ENCODE data around the gene SPATA16. TPM values are rescaled to one million over a fixed set of nuclear protein-coding genes. Genes with fewer than 3 reads are reported as not detected.

The SPATA16 gene
- total and polyA plus RNA-seq, 4 donors = not detected

DNA sequence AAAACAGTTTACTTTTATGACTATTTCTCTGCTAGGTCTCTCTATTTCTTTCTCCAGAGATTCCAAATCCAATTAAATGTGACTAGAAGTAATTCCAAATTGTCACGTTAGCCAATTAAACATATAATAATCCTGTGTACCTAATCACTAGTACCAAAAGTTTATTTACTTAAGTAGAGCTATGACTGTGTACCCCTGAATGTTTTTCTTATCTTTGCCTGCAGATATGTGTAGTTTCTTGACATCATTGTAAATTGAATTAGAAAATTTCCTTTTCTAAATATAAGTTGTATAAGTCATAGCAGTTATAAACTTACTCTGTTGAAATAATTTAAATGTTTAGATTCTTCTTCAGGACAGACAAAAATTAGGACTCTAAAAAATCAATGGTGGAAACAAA is 163.3 kb downstream of the SPATA16 start:
- Histone ChIP-seq H3K27me3 (ENCODE audit: control insufficient read depth in 3 of 3, insufficient read depth in 3 of 3, low read length in 2 of 3) (no peaks in the 10 kb centered on the region), H3K27ac (ENCODE audit: low read depth in 1 of 2, low read length in 1 of 2) (no peak overlapping the region), H3K9me3 (ENCODE audit: control insufficient read depth in 4 of 4, insufficient read depth in 3 of 4, low read length in 3 of 4) (no peaks in the 10 kb centered on the region), H3K9ac (ENCODE audit: insufficient read depth in 1 of 2, low read length in 2 of 2) (no peak overlapping the region), H3K36me3 (ENCODE audit: control insufficient read depth in 4 of 4, insufficient read depth in 4 of 4, low read length in 4 of 4) (no peaks in the 10 kb centered on the region), H3K4me3 (no peak overlapping the region), H3K4me1 (ENCODE audit: control insufficient read depth in 5 of 5, insufficient read depth in 5 of 5, low read length in 5 of 5) (no peaks in the 10 kb centered on the region)
- TF ChIP-seq, protein P1, sequence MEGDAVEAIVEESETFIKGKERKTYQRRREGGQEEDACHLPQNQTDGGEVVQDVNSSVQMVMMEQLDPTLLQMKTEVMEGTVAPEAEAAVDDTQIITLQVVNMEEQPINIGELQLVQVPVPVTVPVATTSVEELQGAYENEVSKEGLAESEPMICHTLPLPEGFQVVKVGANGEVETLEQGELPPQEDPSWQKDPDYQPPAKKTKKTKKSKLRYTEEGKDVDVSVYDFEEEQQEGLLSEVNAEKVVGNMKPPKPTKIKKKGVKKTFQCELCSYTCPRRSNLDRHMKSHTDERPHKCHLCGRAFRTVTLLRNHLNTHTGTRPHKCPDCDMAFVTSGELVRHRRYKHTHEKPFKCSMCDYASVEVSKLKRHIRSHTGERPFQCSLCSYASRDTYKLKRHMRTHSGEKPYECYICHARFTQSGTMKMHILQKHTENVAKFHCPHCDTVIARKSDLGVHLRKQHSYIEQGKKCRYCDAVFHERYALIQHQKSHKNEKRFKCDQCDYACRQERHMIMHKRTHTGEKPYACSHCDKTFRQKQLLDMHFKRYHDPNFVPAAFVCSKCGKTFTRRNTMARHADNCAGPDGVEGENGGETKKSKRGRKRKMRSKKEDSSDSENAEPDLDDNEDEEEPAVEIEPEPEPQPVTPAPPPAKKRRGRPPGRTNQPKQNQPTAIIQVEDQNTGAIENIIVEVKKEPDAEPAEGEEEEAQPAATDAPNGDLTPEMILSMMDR (IDR thresholded peaks at IDR 0.05; ENCODE audit: control extremely low read depth, extremely low read depth) = no peak
- 63 to 92% methylated on average over 1 of the region's 1 CpG for WGBS, 2 donors
- ATAC-seq (ENCODE audit: insufficient read depth, low FRiP score) = no peak
- DNase-seq = no peak

DNA sequence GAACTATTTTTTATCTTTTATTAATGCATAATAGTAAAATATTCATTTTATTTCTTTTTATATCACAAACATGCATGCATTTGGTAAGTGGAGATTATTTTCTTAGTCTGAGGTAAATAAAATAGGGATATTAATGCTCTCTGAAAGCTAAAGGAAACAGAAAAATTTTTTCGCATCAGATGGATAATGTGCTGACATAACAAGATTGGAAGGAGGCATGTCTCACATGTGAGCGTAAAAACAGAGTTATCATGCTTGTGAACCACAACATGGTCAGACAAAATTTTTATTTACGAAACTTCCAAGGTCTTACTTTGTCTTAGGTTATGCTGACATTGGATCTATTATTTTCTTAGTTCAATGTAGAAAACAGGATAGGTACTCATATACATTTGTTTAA is 166.1 kb downstream of the SPATA16 start:
- Histone ChIP-seq H3K27me3 (ENCODE audit: control insufficient read depth in 3 of 3, insufficient read depth in 3 of 3, low read length in 2 of 3) (no peaks in the 10 kb centered on the region), H3K4me3 (no peak overlapping the region), H3K36me3 (ENCODE audit: control insufficient read depth in 4 of 4, insufficient read depth in 4 of 4, low read length in 4 of 4) (no peaks in the 10 kb centered on the region), H3K9me3 (ENCODE audit: control insufficient read depth in 4 of 4, insufficient read depth in 3 of 4, low read length in 3 of 4) (no peaks in the 10 kb centered on the region), H3K27ac (ENCODE audit: low read depth in 1 of 2, low read length in 1 of 2) (no peak overlapping the region), H3K9ac (ENCODE audit: insufficient read depth in 1 of 2, low read length in 2 of 2) (no peak overlapping the region), H3K4me1 (ENCODE audit: control insufficient read depth in 5 of 5, insufficient read depth in 5 of 5, low read length in 5 of 5) (no peaks in the 10 kb centered on the region)
- WGBS, 2 donors = 85 to 97% methylated on average over 3 of the region's 3 CpGs
- TF ChIP-seq, protein P1 (IDR thresholded peaks at IDR 0.05; ENCODE audit: control extremely low read depth, extremely low read depth) = no peak
- DNase-seq (no peak), ATAC-seq (ENCODE audit: insufficient read depth, low FRiP score) (no peak)

DNA sequence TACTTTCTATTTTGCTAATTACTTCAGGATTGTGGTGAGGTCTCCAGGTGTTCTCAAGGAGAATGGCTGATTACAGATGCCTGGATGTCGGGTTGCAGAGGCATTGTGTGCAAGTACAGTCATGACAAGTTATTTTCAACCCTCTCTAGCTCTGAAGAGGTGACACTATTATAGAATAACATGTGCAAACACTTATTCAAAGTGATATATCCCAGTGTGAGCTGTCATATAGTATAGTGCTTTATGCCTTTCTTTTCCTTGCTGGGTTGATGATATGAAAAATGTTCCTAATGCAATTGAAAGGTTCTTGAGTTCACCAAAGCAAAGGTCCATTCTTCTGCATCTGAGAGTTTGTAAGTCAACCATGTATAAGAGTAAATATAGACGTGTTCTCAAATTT is 167.2 kb downstream of the SPATA16 start:
- Histone ChIP-seq H3K27me3 (ENCODE audit: control insufficient read depth in 3 of 3, insufficient read depth in 3 of 3, low read length in 2 of 3) (no peaks in the 10 kb centered on the region), H3K27ac (ENCODE audit: low read depth in 1 of 2, low read length in 1 of 2) (no peak overlapping the region), H3K9me3 (ENCODE audit: control insufficient read depth in 4 of 4, insufficient read depth in 3 of 4, low read length in 3 of 4) (no peaks in the 10 kb centered on the region), H3K9ac (ENCODE audit: insufficient read depth in 1 of 2, low read length in 2 of 2) (no peak overlapping the region), H3K36me3 (ENCODE audit: control insufficient read depth in 4 of 4, insufficient read depth in 4 of 4, low read length in 4 of 4) (no peaks in the 10 kb centered on the region), H3K4me3 (no peak overlapping the region), H3K4me1 (ENCODE audit: control insufficient read depth in 5 of 5, insufficient read depth in 5 of 5, low read length in 5 of 5) (no peaks in the 10 kb centered on the region)
- DNase-seq (no peak), ATAC-seq (ENCODE audit: insufficient read depth, low FRiP score) (no peak)
- WGBS, 2 donors = 65 to 78% methylated on average over 2 of the region's 2 CpGs
- TF ChIP-seq, protein P1 (IDR thresholded peaks at IDR 0.05; ENCODE audit: control extremely low read depth, extremely low read depth) = no peak

DNA sequence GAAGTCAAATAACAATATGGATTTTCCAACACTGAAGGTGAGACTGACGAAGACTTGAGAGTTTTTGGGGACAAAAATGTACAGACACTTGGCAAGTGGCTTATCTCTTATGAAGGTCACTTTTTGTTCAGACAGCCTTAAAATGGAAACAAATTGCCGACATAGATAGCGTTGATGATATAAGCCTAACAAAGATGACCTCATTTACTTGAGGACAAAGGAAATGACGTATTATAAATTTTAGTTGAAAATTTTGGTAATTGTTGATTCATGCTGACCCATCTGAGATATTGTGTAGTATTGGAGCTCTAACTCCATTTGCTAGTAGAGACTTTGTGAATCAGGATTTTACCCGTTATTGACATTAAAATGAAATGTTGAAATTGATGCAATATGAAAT is 168.3 kb downstream of the SPATA16 start:
- ATAC-seq (ENCODE audit: insufficient read depth, low FRiP score) (no peak), DNase-seq (no peak)
- Histone ChIP-seq H3K27me3 (ENCODE audit: control insufficient read depth in 3 of 3, insufficient read depth in 3 of 3, low read length in 2 of 3) (no peaks in the 10 kb centered on the region), H3K9me3 (ENCODE audit: control insufficient read depth in 4 of 4, insufficient read depth in 3 of 4, low read length in 3 of 4) (no peaks in the 10 kb centered on the region), H3K36me3 (ENCODE audit: control insufficient read depth in 4 of 4, insufficient read depth in 4 of 4, low read length in 4 of 4) (no peaks in the 10 kb centered on the region), H3K4me3 (no peak overlapping the region), H3K4me1 (ENCODE audit: control insufficient read depth in 5 of 5, insufficient read depth in 5 of 5, low read length in 5 of 5) (no peaks in the 10 kb centered on the region), H3K27ac (ENCODE audit: low read depth in 1 of 2, low read length in 1 of 2) (no peak overlapping the region), H3K9ac (ENCODE audit: insufficient read depth in 1 of 2, low read length in 2 of 2) (no peak overlapping the region)
- TF ChIP-seq, protein P1 (IDR thresholded peaks at IDR 0.05; ENCODE audit: control extremely low read depth, extremely low read depth) = no peak
- 79 to 89% methylated on average over 5 of the region's 5 CpGs for WGBS, 2 donors
